ENCODE measurements around the gene GMEB2. TPM values are rescaled to one million over a fixed set of nuclear protein-coding genes. Genes with fewer than 3 reads are reported as not detected.
"Not testable (repeated sequence)": the region's sequence is repeated elsewhere in the genome, so short reads cannot be mapped to it uniquely, and the experiment has no call there.

GMEB2 gene
- polyA plus RNA-seq, 1 donor = 10.5 TPM

- no peaks in the 10 kb centered on the region for H3K4me1 ChIP-seq (ENCODE audit: control insufficient read depth, insufficient read depth, low read length)
- no peak for DNase-seq
- WGBS (ENCODE audit: insufficient coverage, low lambda C conversion rate) = no CpG with 5 or more reads among the region's 55 CpGs
- peaks cover 51% of the 10 kb centered on the region for H3K36me3 ChIP-seq (ENCODE audit: control insufficient read depth, insufficient read depth, low read length)
- H3K4me3 ChIP-seq (ENCODE audit: low read length) = no peak overlapping the region
- H3K27me3 ChIP-seq (ENCODE audit: control insufficient read depth, insufficient read depth, low read length) = no peaks in the 10 kb centered on the region
- H3K27ac ChIP-seq (ENCODE audit: low read length) = no peak overlapping the region
- peaks cover 6% of the 10 kb centered on the region for H3K9me3 ChIP-seq (ENCODE audit: control insufficient read depth, low read depth, low read length)
Observed at GRCh38 chr20:63563225-63563935, 63.5 kb downstream of the GMEB2 start.

GRCh38 chr20:63562461-63563224, 64.3 kb downstream of the GMEB2 start:
- WGBS (ENCODE audit: insufficient coverage, low lambda C conversion rate) = no CpG with 5 or more reads among the region's 54 CpGs
- Histone ChIP-seq H3K27me3 (ENCODE audit: control insufficient read depth, insufficient read depth, low read length) (no peaks in the 10 kb centered on the region), H3K27ac (ENCODE audit: low read length) (no peak overlapping the region), H3K9me3 (ENCODE audit: control insufficient read depth, low read depth, low read length) (peaks cover 6% of the 10 kb centered on the region), H3K36me3 (ENCODE audit: control insufficient read depth, insufficient read depth, low read length) (peaks cover 51% of the 10 kb centered on the region), H3K4me3 (ENCODE audit: low read length) (no peak overlapping the region), H3K4me1 (ENCODE audit: control insufficient read depth, insufficient read depth, low read length) (no peaks in the 10 kb centered on the region)
- DNase-seq = no peak

- no peaks in the 10 kb centered on the region for H3K4me1 ChIP-seq (ENCODE audit: control insufficient read depth, insufficient read depth, low read length)
- WGBS (ENCODE audit: insufficient coverage, low lambda C conversion rate) = no CpG with 5 or more reads among the region's 36 CpGs
- peaks cover 49% of the 10 kb centered on the region for H3K36me3 ChIP-seq (ENCODE audit: control insufficient read depth, insufficient read depth, low read length)
- H3K27me3 ChIP-seq (ENCODE audit: control insufficient read depth, insufficient read depth, low read length) = no peaks in the 10 kb centered on the region
- H3K27ac ChIP-seq (ENCODE audit: low read length) = no peak overlapping the region
- DNase-seq = no peak
- H3K9me3 ChIP-seq (ENCODE audit: control insufficient read depth, low read depth, low read length) = peaks cover 6% of the 10 kb centered on the region
- no peak overlapping the region for H3K4me3 ChIP-seq (ENCODE audit: low read length)
Observed at GRCh38 chr20:63561624-63562396, 65.1 kb downstream of the GMEB2 start.

- DNase-seq = no peak
- no CpG with 5 or more reads among the region's 26 CpGs for WGBS (ENCODE audit: insufficient coverage, low lambda C conversion rate)
- peaks cover 46% of the 10 kb centered on the region for H3K36me3 ChIP-seq (ENCODE audit: control insufficient read depth, insufficient read depth, low read length)
- H3K4me3 ChIP-seq (ENCODE audit: low read length) = no peak overlapping the region
- H3K9me3 ChIP-seq (ENCODE audit: control insufficient read depth, low read depth, low read length) = peaks cover 7% of the 10 kb centered on the region
- H3K27me3 ChIP-seq (ENCODE audit: control insufficient read depth, insufficient read depth, low read length) = no peaks in the 10 kb centered on the region
- H3K27ac ChIP-seq (ENCODE audit: low read length) = no peak overlapping the region
- H3K4me1 ChIP-seq (ENCODE audit: control insufficient read depth, insufficient read depth, low read length) = no peaks in the 10 kb centered on the region
Observed at GRCh38 chr20:63560856-63561609, 65.9 kb downstream of the GMEB2 start.

GRCh38 chr20:63560333-63560805, 66.5 kb downstream of the GMEB2 start:
- Histone ChIP-seq H3K36me3 (ENCODE audit: control insufficient read depth, insufficient read depth, low read length) (peaks cover 43% of the 10 kb centered on the region), H3K27ac (ENCODE audit: low read length) (no peak overlapping the region), H3K9me3 (ENCODE audit: control insufficient read depth, low read depth, low read length) (peaks cover 8% of the 10 kb centered on the region), H3K4me1 (ENCODE audit: control insufficient read depth, insufficient read depth, low read length) (no peaks in the 10 kb centered on the region), H3K27me3 (ENCODE audit: control insufficient read depth, insufficient read depth, low read length) (no peaks in the 10 kb centered on the region), H3K4me3 (ENCODE audit: low read length) (no peak overlapping the region)
- DNase-seq = no peak
- WGBS (ENCODE audit: insufficient coverage, low lambda C conversion rate) = no CpG with 5 or more reads among the region's 16 CpGs

GRCh38 chr20:63559485-63560332, 67.2 kb downstream of the GMEB2 start:
- not testable (repeated sequence) for DNase-seq; H3K27ac ChIP-seq (ENCODE audit: low read length); H3K4me3 ChIP-seq (ENCODE audit: low read length); H3K4me1 ChIP-seq (ENCODE audit: control insufficient read depth, insufficient read depth, low read length); H3K9me3 ChIP-seq (ENCODE audit: control insufficient read depth, low read depth, low read length); H3K27me3 ChIP-seq (ENCODE audit: control insufficient read depth, insufficient read depth, low read length)
- peaks cover 40% of the 10 kb centered on the region for H3K36me3 ChIP-seq (ENCODE audit: control insufficient read depth, insufficient read depth, low read length)
- 100% methylated on average over 1 of the region's 31 CpGs for WGBS (ENCODE audit: insufficient coverage, low lambda C conversion rate)

GRCh38 chr20:63558804-63559484, 68.0 kb downstream of the GMEB2 start:
- Histone ChIP-seq H3K9me3 (ENCODE audit: control insufficient read depth, low read depth, low read length) (peaks cover 8% of the 10 kb centered on the region), H3K27ac (ENCODE audit: low read length) (no peak overlapping the region), H3K27me3 (ENCODE audit: control insufficient read depth, insufficient read depth, low read length) (peaks cover 9% of the 10 kb centered on the region), H3K36me3 (ENCODE audit: control insufficient read depth, insufficient read depth, low read length) (peaks cover 34% of the 10 kb centered on the region), H3K4me1 (ENCODE audit: control insufficient read depth, insufficient read depth, low read length) (peaks cover 4% of the 10 kb centered on the region), H3K4me3 (ENCODE audit: low read length) (no peak overlapping the region)
- peak in 1 of 2 donors; percentile 37 for DNase-seq
- WGBS (ENCODE audit: insufficient coverage, low lambda C conversion rate) = no CpG with 5 or more reads among the region's 14 CpGs

- WGBS (ENCODE audit: insufficient coverage, low lambda C conversion rate) = no CpG with 5 or more reads among the region's 19 CpGs
- no peak overlapping the region for H3K4me3 ChIP-seq (ENCODE audit: low read length)
- H3K27me3 ChIP-seq (ENCODE audit: control insufficient read depth, insufficient read depth, low read length) = peaks cover 16% of the 10 kb centered on the region
- DNase-seq = no peak
- H3K9me3 ChIP-seq (ENCODE audit: control insufficient read depth, low read depth, low read length) = peaks cover 13% of the 10 kb centered on the region
- H3K36me3 ChIP-seq (ENCODE audit: control insufficient read depth, insufficient read depth, low read length) = peaks cover 23% of the 10 kb centered on the region
- no peak overlapping the region for H3K27ac ChIP-seq (ENCODE audit: low read length)
- peaks cover 4% of the 10 kb centered on the region for H3K4me1 ChIP-seq (ENCODE audit: control insufficient read depth, insufficient read depth, low read length)
Observed at GRCh38 chr20:63557481-63557891, 69.4 kb downstream of the GMEB2 start.

Measured in large intestine (tissue), 3 donors.